Breast epithelium (tissue), 4 donors: ENCODE measurements around the gene SPACA7. TPM values are rescaled to one million over a fixed set of nuclear protein-coding genes. Genes with fewer than 3 reads are reported as not detected.

Experiments used
- DNase-seq, 2 donors: peaks; one replicate each; pipeline ENCODE4 v3.0.0-alpha.2; 2019; ENCODE audit warnings: low spot score in 2 of 2
- H3K27ac ChIP-seq, 2 donors: fragments of 200-600 bp; sonication (generic) in 1 of 2; one replicate each; pipeline ENCODE4 v1.5.1; 2016 to 2019; ENCODE audit warnings: mild to moderate bottlenecking in 1 of 2
- H3K27me3 ChIP-seq, 2 donors: fragments of 200-600 bp; sonication (generic) in 1 of 2; one replicate each; pipeline versions ENCODE4 v1.5.1 to v1.6.0; 2017 to 2019; ENCODE audit warnings: control low read depth in 1 of 2, mild to moderate bottlenecking in 1 of 2
- H3K36me3 ChIP-seq: fragments of 200-600 bp; one replicate; pipeline ENCODE4 v1.5.1; 2019
- H3K4me1 ChIP-seq, 2 donors: fragments of 200-600 bp; sonication (generic); one replicate each; pipeline ENCODE4 v1.5.1; 2016 to 2019; ENCODE audit warnings: control low read depth in 1 of 2
- H3K4me3 ChIP-seq, 3 donors: fragments of 200-600 bp; sonication (generic); 1 replicate in 2 of 3; 2 replicates in 1 of 3; pipeline ENCODE4 v1.5.1; 2016 to 2019; ENCODE audit warnings: mild to moderate bottlenecking in 3 of 3, moderate library complexity in 2 of 3
- H3K9me3 ChIP-seq, 2 donors: fragments of 200-600 bp; sonication (generic) in 1 of 2; one replicate each; pipeline ENCODE4 v1.5.1; 2016 to 2019; ENCODE audit warnings: control low read depth in 1 of 2
- CTCF ChIP-seq, 3 donors: fragments of 450-650 bp; IDR thresholded peaks; one replicate each; pipeline ENCODE4 v1.5.1; 2016 to 2017; ENCODE audit warnings: antibody characterized with exemption in 3 of 3, mild to moderate bottlenecking in 3 of 3, moderate library complexity in 3 of 3
- POLR2A ChIP-seq: fragments of 450-650 bp; IDR thresholded peaks from one replicate; pipeline ENCODE4 v1.6.1; 2016; ENCODE audit warnings: antibody characterized with exemption, mild to moderate bottlenecking, moderate library complexity
- POLR2AphosphoS5 ChIP-seq, 3 donors: sonication (generic); formaldehyde crosslinking; IDR thresholded peaks; one replicate each; pipeline ENCODE4 v1.6.1; 2017; ENCODE audit warnings: antibody characterized with exemption in 3 of 3
- intact Hi-C: fragments of 100-400 bp; cut with DNase I; formaldehyde crosslinking; loops from one replicate; pipeline ENCODE4 v1.15.1; 2023; ENCODE audit warnings: low total_unique reads
- total RNA-seq, 3 donors: library from RNA; depleted of rRNA; stranded (reverse); fragments of >200 nt; gene quantifications; one replicate each; pipeline ENCODE4 v1.1.0, GENCODE V29; 2016

SPACA7 gene
- total RNA-seq, 3 donors from 2014 or later = not detected

GRCh38 chr13:112335135-112335534 is 41.0 kb upstream of the SPACA7 start:
- H3K4me1 ChIP-seq = no peaks in the 10 kb centered on the region
- no peak overlapping the region for H3K27ac ChIP-seq
- DNase-seq = no peak
- H3K36me3 ChIP-seq = no peaks in the 10 kb centered on the region
- H3K9me3 ChIP-seq = peaks cover 13 to 36% of the 10 kb centered on the region in 2 donors
- no peak overlapping the region for H3K4me3 ChIP-seq
- TF ChIP-seq POLR2AphosphoS5 (IDR thresholded peaks at IDR 0.05) = no peak
- TF ChIP-seq POLR2A = no peak
- TF ChIP-seq CTCF (IDR thresholded peaks at IDR 0.05) = no peak
- peaks cover 0 to 45% of the 10 kb centered on the region in 2 donors for H3K27me3 ChIP-seq
- intact Hi-C loops = no loop called here

GRCh38 chr13:112341446-112341845 is 34.7 kb upstream of the SPACA7 start:
- DNase-seq = no peak
- peaks cover 0 to 38% of the 10 kb centered on the region in 2 donors for H3K27me3 ChIP-seq
- no peak overlapping the region for H3K27ac ChIP-seq
- no peaks in the 10 kb centered on the region for H3K36me3 ChIP-seq
- H3K4me3 ChIP-seq = no peak overlapping the region
- no peaks in the 10 kb centered on the region for H3K4me1 ChIP-seq
- TF ChIP-seq POLR2AphosphoS5 (IDR thresholded peaks at IDR 0.05) = no peak
- TF ChIP-seq POLR2A = no peak
- TF ChIP-seq CTCF (IDR thresholded peaks at IDR 0.05) = no peak
- intact Hi-C loops = no loop called here
- peaks cover 7 to 28% of the 10 kb centered on the region in 2 donors for H3K9me3 ChIP-seq

- TF ChIP-seq CTCF (IDR thresholded peaks at IDR 0.05) (no peak), POLR2AphosphoS5 (IDR thresholded peaks at IDR 0.05) (no peak), POLR2A (no peak)
- Histone ChIP-seq H3K9me3 (peaks cover 4 to 21% of the 10 kb centered on the region in 2 donors), H3K27ac (no peak overlapping the region), H3K36me3 (no peaks in the 10 kb centered on the region), H3K27me3 (peaks cover 0 to 38% of the 10 kb centered on the region in 2 donors), H3K4me3 (no peak overlapping the region), H3K4me1 (no peaks in the 10 kb centered on the region)
- intact Hi-C loops = no loop called here
- DNase-seq = no peak
These were observed 34.0 kb upstream of the SPACA7 start for GRCh38 chr13:112341976-112342735.

- intact Hi-C loops = no loop called here
- Histone ChIP-seq H3K27ac (no peak overlapping the region), H3K9me3 (peaks cover 4 to 14% of the 10 kb centered on the region in 2 donors), H3K4me3 (no peak overlapping the region), H3K4me1 (no peaks in the 10 kb centered on the region), H3K36me3 (no peaks in the 10 kb centered on the region), H3K27me3 (peaks cover 0 to 38% of the 10 kb centered on the region in 2 donors)
- DNase-seq = no peak
- TF ChIP-seq POLR2AphosphoS5 (IDR thresholded peaks at IDR 0.05) (no peak), POLR2A (no peak), CTCF (IDR thresholded peaks at IDR 0.05) (no peak)
These were observed 33.3 kb upstream of the SPACA7 start for GRCh38 chr13:112342841-112343361.

DNA sequence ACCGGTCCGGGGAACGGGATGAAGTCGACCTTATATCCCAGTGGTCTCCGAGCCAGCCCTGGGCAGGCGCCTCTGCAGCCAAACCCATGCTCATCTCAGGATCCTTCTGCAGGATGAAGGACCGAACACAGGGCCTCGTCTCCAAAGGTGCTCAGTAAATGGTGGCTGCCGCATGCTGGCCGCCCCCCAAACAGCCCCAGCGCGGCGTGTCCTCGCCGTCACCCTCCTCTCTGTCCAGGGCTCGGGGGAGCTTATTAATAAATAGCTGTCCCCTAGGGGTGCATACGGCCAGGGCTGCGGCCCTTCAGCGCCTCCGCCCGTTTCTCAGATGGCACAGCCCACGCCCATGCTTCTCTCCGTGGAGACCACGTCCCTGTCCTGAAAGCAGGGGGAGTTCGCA is 32.6 kb upstream of the SPACA7 start:
- intact Hi-C loops = no loop called here
- Histone ChIP-seq H3K27me3 (peaks cover 0 to 45% of the 10 kb centered on the region in 2 donors), H3K4me1 (no peaks in the 10 kb centered on the region), H3K36me3 (no peaks in the 10 kb centered on the region), H3K4me3 (no peak overlapping the region), H3K27ac (no peak overlapping the region), H3K9me3 (peaks cover under 1 to 7% of the 10 kb centered on the region in 2 donors)
- TF ChIP-seq POLR2AphosphoS5 (IDR thresholded peaks at IDR 0.05) = no peak
- TF ChIP-seq POLR2A = no peak
- TF ChIP-seq CTCF (IDR thresholded peaks at IDR 0.05) = no peak
- no peak for DNase-seq
